GM12874 (cell line): ENCODE results near the gene UQCRQ.

Source experiments
- TF ChIP-seq, protein P1 (sequence below): IDR thresholded peaks from 2 replicates; pipeline ENCODE4 v1.5.1; 2011; ENCODE audit warnings: low read depth, mild to moderate bottlenecking, control low read depth, low read length, moderate library complexity; ENCODE audit not compliant: insufficient read depth

UQCRQ gene

DNA sequence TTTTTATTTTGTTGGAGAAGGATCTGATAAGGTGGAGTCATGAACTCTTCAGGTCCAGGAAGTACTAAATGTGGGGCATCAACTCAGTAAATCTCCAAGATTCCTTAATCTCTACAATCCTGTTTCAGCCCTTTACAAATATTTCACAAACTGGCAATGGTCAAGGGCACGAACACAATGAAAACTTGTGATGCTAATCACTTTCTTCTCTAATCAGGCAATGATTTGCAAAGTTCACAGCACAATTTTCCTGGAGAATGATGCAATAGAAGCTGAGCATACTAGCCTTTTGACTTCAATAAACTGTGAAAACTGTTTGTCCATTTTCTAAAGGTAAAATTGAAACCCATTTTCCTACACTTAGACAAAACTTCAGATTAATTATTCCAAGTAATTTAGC lies 17.1 kb upstream of the UQCRQ start:
- TF ChIP-seq, protein P1, sequence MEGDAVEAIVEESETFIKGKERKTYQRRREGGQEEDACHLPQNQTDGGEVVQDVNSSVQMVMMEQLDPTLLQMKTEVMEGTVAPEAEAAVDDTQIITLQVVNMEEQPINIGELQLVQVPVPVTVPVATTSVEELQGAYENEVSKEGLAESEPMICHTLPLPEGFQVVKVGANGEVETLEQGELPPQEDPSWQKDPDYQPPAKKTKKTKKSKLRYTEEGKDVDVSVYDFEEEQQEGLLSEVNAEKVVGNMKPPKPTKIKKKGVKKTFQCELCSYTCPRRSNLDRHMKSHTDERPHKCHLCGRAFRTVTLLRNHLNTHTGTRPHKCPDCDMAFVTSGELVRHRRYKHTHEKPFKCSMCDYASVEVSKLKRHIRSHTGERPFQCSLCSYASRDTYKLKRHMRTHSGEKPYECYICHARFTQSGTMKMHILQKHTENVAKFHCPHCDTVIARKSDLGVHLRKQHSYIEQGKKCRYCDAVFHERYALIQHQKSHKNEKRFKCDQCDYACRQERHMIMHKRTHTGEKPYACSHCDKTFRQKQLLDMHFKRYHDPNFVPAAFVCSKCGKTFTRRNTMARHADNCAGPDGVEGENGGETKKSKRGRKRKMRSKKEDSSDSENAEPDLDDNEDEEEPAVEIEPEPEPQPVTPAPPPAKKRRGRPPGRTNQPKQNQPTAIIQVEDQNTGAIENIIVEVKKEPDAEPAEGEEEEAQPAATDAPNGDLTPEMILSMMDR: no peak

DNA sequence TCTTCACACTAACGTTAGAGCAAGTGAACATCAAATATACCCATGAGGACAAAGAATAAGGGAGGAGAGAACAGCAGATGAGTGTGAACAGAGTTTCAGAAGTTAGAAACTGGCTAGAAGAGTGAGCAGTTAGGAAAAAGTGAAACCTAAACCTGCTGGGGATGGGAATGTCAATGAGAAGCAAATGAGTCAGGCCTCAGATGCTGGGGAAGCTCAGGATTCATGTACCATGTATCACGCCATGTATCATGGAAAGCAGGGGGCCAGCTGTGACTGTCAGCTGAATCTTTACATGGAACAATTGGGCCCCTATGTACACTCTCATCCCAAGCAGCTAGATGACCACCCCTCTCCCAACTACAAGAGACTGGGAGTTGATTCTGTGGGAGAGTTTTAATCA lies 16.4 kb upstream of the UQCRQ start:
- TF ChIP-seq, protein P1: no peak

DNA sequence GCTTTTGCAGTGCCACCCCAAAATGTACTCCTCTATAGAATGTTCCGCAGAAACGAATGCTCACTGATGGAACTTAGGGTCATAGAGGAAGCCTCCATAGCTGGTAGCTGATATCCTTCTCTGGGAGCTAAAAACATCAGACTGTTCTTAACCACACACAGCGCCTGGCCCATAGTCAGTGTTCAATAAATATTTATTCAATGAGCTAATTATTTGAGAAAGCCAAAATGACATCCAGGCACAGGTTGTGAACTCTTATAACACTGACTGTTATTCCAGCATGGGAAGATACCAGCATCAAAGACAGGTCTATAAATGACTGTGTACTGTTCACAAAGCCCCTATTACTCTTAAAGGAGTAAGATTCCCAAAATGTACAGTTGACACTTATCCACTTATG lies 13.1 kb upstream of the UQCRQ start:
- TF ChIP-seq, protein P1: no peak

DNA sequence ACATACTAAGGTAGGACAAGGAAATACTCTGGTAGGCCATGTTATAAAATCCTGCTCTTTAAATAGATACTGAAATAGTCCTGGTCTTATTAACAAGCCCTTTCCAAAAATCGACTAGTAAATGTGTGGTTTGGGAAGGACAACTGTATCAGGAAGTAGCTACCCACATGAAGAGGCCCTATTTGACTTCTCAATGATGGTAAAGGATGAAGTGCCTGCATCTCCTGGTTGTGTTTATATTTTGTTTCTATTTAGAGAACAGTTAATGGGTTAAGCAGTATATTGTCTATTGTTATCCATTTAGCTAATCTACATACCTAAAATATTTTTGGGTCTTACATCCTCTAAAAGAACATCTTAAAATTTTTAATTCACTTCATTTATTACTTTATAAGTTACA lies 12.7 kb upstream of the UQCRQ start:
- TF ChIP-seq, protein P1: no peak

DNA sequence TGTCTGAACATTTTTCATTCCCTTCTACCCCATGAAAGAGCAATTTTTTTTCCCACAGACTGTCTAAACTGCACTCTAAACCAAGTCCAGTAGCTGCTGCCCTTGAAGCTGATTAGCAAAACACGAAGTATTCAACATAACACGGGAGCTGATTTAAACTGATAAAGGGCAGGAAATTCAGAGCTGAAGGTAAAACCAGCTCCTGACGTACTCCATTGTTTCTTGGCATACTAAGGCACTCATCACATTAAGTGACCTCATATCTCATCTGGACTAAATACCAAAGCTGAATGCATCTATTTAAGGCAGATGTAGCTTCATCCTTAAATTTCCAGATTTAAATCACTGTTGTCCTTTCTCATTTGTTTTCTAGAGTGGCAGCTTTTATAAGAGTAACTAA lies 12.1 kb upstream of the UQCRQ start:
- TF ChIP-seq, protein P1: no peak

DNA sequence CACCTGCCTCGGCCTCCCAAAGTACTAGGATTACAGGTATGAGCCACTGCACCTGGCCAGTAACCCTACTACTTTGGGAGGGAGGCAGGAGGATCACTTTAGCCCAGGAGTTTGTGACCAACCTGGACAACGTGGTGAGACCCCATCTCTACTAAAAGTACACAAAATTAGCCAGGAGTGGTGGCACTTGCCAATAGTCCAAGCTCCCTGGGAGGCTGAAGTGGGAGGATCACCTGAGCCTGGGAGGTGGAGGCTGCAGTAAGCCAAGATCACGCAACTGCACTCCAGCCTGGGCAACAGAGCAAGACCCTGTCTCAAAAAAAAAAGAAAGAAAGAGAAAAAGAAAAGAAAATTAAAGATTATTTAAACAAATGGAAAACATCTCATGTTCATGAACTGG lies 10.4 kb upstream of the UQCRQ start:
- TF ChIP-seq, protein P1: no peak

DNA sequence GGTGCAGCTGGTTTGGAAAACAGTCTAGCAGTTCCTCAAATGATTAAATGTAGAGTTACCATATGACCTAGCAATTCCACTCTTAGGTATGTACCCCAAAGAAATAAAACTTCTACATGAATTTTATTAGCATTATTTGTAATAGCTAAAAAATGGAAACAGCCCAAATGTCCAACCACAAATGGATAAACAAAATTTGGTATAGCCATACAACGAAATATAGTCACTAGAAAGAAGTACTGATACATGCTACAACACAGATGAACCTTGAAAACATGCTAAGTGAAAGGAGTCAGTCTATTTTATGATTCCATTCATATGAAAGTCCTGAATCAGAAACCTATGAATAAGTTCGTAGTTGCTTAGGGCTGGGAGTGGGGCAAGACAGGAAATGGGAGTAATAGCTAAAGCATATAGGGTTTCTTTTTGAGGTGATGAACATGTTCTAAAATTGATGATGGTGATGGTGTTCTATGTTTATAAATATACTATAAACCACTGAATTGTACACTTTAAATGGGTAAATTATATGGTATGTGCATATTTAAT lies 6.5 kb upstream of the UQCRQ start:
- TF ChIP-seq, protein P1: no peak
